K562 (cell line): Measurements from ENCODE around the gene STK32C. TPM values are rescaled to one million over a fixed set of nuclear protein-coding genes. Genes with fewer than 3 reads are reported as not detected.
A peak's percentile ranks its signal among the peaks of the same experiment; 100 is the strongest.

Experiments
- ATAC-seq: fragments of 200-7000 bp; cut with Tn5 transposase; 3 replicates; pipeline ENCODE4 v1.9.1; 2020; ENCODE audit warnings: moderate library complexity
- BruUV-seq: library from RNA; stranded (reverse); fragments of 400-500 nt; replicated peaks from 2 replicates; lab custom pipeline; 2021; lab: Mats Ljungman, UMichigan
- CTCF ChIA-PET: fragments of 300-600 bp; formaldehyde crosslinking; extraction: SDS; loops from one replicate; lab custom pipeline; 2021; ENCODE audit warnings: low intra/inter-chr PET ratio; lab: Yijun Ruan, JAX
- POLR2A ChIA-PET: fragments of 300-600, 350-650 bp; sonication (Branson Sonifier 250); formaldehyde crosslinking; extraction: SDS; loops from one replicate; lab custom pipeline; 2021; ENCODE audit warnings: antibody characterized with exemption, inconsistent platforms; lab: Yijun Ruan, JAX
- DNase-seq, 4 experiments: peaks; one replicate each; pipeline versions ENCODE4 v3.0.0 to v3.0.0-alpha.2; 2011 to 2018; ENCODE audit warnings: low spot score in 3 of 4, mixed read lengths in 3 of 4; ENCODE audit errors: extremely low read depth in 1 of 4
- FAIRE-seq: peaks from 2 replicates; lab custom pipeline; 2011; peaks lifted over from hg19 to GRCh38; lab: Jason Lieb, UNC
- H2AFZ ChIP-seq: 2 replicates; pipeline ENCODE4 v1.6.0; 2011; ENCODE audit warnings: low read depth, low read length, control low read depth, inconsistent platforms
- H3K27ac ChIP-seq: fragments of 200-600 bp; 3 replicates; pipeline ENCODE4 v1.8.0; 2011; ENCODE audit warnings: low read depth, mild to moderate bottlenecking, control low read depth, inconsistent platforms, low read length, moderate library complexity, mixed read lengths; ENCODE audit errors: extremely low read depth
- H3K27me3 ChIP-seq, 2 experiments: fragments of 300-600 bp in 1 of 2; 2 replicates in 1 of 2; 3 replicates in 1 of 2; pipeline versions ENCODE4 v1.6.0 to v1.8.0; 2011; ENCODE audit warnings: inconsistent platforms in 2 of 2, low read length in 2 of 2, mild to moderate bottlenecking in 1 of 2, mixed read lengths in 1 of 2, moderate library complexity in 1 of 2; ENCODE audit not compliant: control insufficient read depth in 2 of 2, insufficient read depth in 2 of 2
- H3K36me3 ChIP-seq: fragments of 300-600 bp; 3 replicates; pipeline ENCODE4 v1.8.0; 2011; ENCODE audit warnings: mild to moderate bottlenecking, low read length, inconsistent platforms; ENCODE audit not compliant: control insufficient read depth, insufficient read depth
- H3K4me1 ChIP-seq, 2 experiments: fragments of 200-600 bp in 1 of 2; replicated peaks in 1 of 2; 2 replicates in 1 of 2; 3 replicates in 1 of 2; pipeline versions ENCODE4 v1.5.1 to v1.8.0; 2011; ENCODE audit warnings: inconsistent platforms in 2 of 2, low read length in 2 of 2, mild to moderate bottlenecking in 1 of 2, mixed read lengths in 1 of 2, moderate library complexity in 1 of 2; ENCODE audit not compliant: control insufficient read depth in 2 of 2, insufficient read depth in 2 of 2
- H3K4me2 ChIP-seq: 2 replicates; pipeline ENCODE4 v1.6.1; 2011; ENCODE audit warnings: low read length, control low read depth, inconsistent platforms, mixed read lengths; ENCODE audit not compliant: insufficient read depth
- H3K4me3 ChIP-seq: fragments of 200-600 bp; sonication (generic), shearing (Covaris generic); 2 replicates; pipeline ENCODE4 v1.5.1; 2016; ENCODE audit warnings: control low read depth, inconsistent platforms
- H3K79me2 ChIP-seq: fragments of 200-600 bp; 3 replicates; pipeline ENCODE4 v1.8.0; 2011; ENCODE audit warnings: low read length, inconsistent platforms; ENCODE audit not compliant: control insufficient read depth, insufficient read depth
- H3K9ac ChIP-seq, 2 experiments: 2 replicates each; pipeline versions ENCODE4 v1.6.0 to v1.6.1; 2011; ENCODE audit warnings: low read depth in 2 of 2, low read length in 2 of 2, control low read depth in 1 of 2, inconsistent platforms in 1 of 2, mild to moderate bottlenecking in 1 of 2, mixed read lengths in 1 of 2; ENCODE audit not compliant: insufficient read depth in 1 of 2
- H3K9me1 ChIP-seq: one replicate; pipeline ENCODE4 v1.6.0; 2011; ENCODE audit warnings: inconsistent platforms, mild to moderate bottlenecking, low read length, moderate library complexity; ENCODE audit not compliant: control insufficient read depth, insufficient read depth
- H3K9me3 ChIP-seq: replicated peaks from 2 replicates; pipeline ENCODE4 v1.5.1; 2011; ENCODE audit warnings: low read depth, low read length, inconsistent platforms; ENCODE audit not compliant: control insufficient read depth, insufficient read depth
- H4K20me1 ChIP-seq: replicated peaks from 2 replicates; pipeline ENCODE4 v1.6.1; 2011; ENCODE audit warnings: low read length, inconsistent platforms, mixed read lengths; ENCODE audit not compliant: control insufficient read depth, insufficient read depth
- ESRRA ChIP-seq: fragments of 450-650 bp; IDR thresholded peaks from 2 replicates; pipeline ENCODE4 v1.6.1; 2014; ENCODE audit warnings: low read depth, mild to moderate bottlenecking, moderate library complexity, borderline replicate concordance
- HNRNPH1 ChIP-seq: fragments of 200-400 bp; formaldehyde crosslinking; optimal IDR thresholded peaks from 2 replicates; pipeline ENCODE3; 2017; ENCODE audit warnings: low read depth, mild to moderate bottlenecking, low read length, moderate library complexity
- KDM2B ChIP-seq: fragments of 250-450 bp; sonication (Bioruptor Pico); IDR thresholded peaks from 2 replicates; pipeline ENCODE4 v1.8.0; 2021; ENCODE audit warnings: mild to moderate bottlenecking, moderate library complexity
- MAX ChIP-seq: sonication (generic); formaldehyde crosslinking; IDR thresholded peaks from 2 replicates; pipeline ENCODE4 v1.9.0; 2022; ENCODE audit warnings: mild to moderate bottlenecking, missing genetic modification reagents
- NEUROD1 ChIP-seq: fragments of 150-350 bp; IDR thresholded peaks from 2 replicates; pipeline ENCODE4 v1.6.1; 2014; ENCODE audit warnings: borderline replicate concordance, low read length, low read depth; ENCODE audit not compliant: partially characterized antibody
- TRIM28 ChIP-seq: fragments of 450-650 bp; IDR thresholded peaks from 2 replicates; pipeline ENCODE4 v1.6.1; 2017
- ZNF263 ChIP-seq: sonication (generic); formaldehyde crosslinking; IDR thresholded peaks from 2 replicates; pipeline ENCODE4 v1.8.0; 2022; ENCODE audit warnings: mild to moderate bottlenecking, missing genetic modification reagents, borderline replicate concordance
- ZNF717 ChIP-seq: fragments of 250-450 bp; sonication (Bioruptor Pico); IDR thresholded peaks from 2 replicates; pipeline ENCODE4 v1.5.0; 2021
- ZSCAN29 ChIP-seq: fragments of 450-650 bp; IDR thresholded peaks from 2 replicates; pipeline ENCODE4 v1.6.1; 2017
- WGBS: fragments of 100-300 bp; shearing (Covaris generic); methylation state at CpG from one replicate; pipeline ENCODE4 v1.1.6; 2016; ENCODE audit warnings: low coverage, mixed read lengths; ENCODE audit not compliant: insufficient coverage; ENCODE audit errors: missing lambda C conversion rate; 5-methylcytosine and 5-hydroxymethylcytosine counted together
- in situ Hi-C: fragments of 300-500 bp; cut with MboI; formaldehyde crosslinking; loops from 4 replicates; pipeline ENCODE4 v1.15.0; 2018; ENCODE audit warnings: inconsistent platforms, mixed read lengths
- intact Hi-C: fragments of 100-400 bp; cut with micrococcal nuclease; formaldehyde crosslinking; loops from 2 replicates; pipeline ENCODE4 v1.14.2; 2022
- polyA plus RNA-seq, 8 experiments: library from polyadenylated mRNA; depleted of rRNA in 4 of 8; stranded (reverse) in 5 of 8; unstranded in 3 of 8; fragments of >200 nt; fragmentation: Nextera tagmentation in 2 of 8; fragmentation: Illumina TruSeq in 1 of 8; extraction: Ambion mirVana in 2 of 8; extraction: Trizol in 1 of 8; gene quantifications; 2 replicates each; pipeline versions ENCODE4 v1.2.1 to v1.2.3, GENCODE V29; 2011 to 2014; ENCODE audit warnings: inconsistent platforms in 1 of 8, missing spikeins in 1 of 8
- total RNA-seq, 7 experiments: library from RNA; depleted of rRNA in 6 of 7; stranded (reverse); fragments of >200 nt in 6 of 7; fragmentation: Illumina TruSeq in 2 of 7; extraction: Trizol in 2 of 7; gene quantifications; 2 replicates each; pipeline versions ENCODE4 v1.2.1 to v1.2.3, GENCODE V29; 2011 to 2021; ENCODE audit warnings: low replicate concordance in 1 of 7
- TF ChIP-seq, protein P1 (sequence below), 2 experiments: IDR thresholded peaks; 2 replicates each; pipeline ENCODE4 v1.6.1; 2012; ENCODE audit warnings: improper control_type of control experiment in 2 of 2, low read depth in 2 of 2, low read length in 2 of 2, borderline replicate concordance in 1 of 2

STK32C gene
- total and polyA plus RNA-seq, 9 of the 15 experiments (the other 6 are each of a cell fraction or from before 2014, with no cell fraction given), result 1.5 to 20.9 (median 6.5) TPM

DNA sequence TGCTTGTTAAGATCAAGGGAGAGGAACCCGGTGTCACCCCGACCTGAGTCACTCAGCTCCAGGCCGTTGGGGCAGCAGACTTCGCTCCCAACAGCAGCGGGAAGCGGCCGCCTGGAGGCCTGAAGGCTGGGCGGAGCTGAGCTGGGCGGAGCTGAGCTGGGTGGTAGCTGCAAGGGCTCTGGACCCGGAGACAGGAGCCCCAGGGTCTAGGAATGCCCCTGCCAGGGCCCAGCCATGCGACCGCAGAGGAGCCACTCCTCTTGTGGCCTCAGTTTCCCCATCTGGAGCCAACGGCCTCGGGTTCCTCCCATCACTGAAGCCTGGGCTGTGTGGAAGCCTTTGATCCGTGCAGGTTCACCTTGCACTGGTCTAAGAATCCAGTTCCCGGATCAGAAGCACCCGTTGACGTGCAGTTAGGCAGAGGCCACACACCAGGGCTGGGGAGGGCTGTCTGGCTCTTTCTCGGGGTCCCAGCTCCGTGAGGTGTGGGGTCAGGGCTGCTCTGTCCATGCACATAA is 142.9 kb downstream of the STK32C start:
- H3K4me2 ChIP-seq, result no peak overlapping the region
- CTCF ChIA-PET, result no interaction called here

More for the DNA sequence above, 142.9 kb downstream of the STK32C start:
- 5% methylated on average over 13 of the region's 20 CpGs for WGBS
- Histone ChIP-seq H2AFZ (no peak overlapping the region), H3K9ac (no peak overlapping the region), H3K4me3 (no peak overlapping the region), H3K9me1 (no peaks in the 10 kb centered on the region)
- DNase-seq, result peak in 3 of 4 experiments; percentile 14 to 16 (median 14)
- intact Hi-C loops, result no loop called here
- POLR2A ChIA-PET, result no interaction called here
- TF ChIP-seq, protein P1, sequence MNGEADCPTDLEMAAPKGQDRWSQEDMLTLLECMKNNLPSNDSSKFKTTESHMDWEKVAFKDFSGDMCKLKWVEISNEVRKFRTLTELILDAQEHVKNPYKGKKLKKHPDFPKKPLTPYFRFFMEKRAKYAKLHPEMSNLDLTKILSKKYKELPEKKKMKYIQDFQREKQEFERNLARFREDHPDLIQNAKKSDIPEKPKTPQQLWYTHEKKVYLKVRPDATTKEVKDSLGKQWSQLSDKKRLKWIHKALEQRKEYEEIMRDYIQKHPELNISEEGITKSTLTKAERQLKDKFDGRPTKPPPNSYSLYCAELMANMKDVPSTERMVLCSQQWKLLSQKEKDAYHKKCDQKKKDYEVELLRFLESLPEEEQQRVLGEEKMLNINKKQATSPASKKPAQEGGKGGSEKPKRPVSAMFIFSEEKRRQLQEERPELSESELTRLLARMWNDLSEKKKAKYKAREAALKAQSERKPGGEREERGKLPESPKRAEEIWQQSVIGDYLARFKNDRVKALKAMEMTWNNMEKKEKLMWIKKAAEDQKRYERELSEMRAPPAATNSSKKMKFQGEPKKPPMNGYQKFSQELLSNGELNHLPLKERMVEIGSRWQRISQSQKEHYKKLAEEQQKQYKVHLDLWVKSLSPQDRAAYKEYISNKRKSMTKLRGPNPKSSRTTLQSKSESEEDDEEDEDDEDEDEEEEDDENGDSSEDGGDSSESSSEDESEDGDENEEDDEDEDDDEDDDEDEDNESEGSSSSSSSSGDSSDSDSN (IDR thresholded peaks at IDR 0.05; ENCODE audit: borderline replicate concordance in 1 of 2, low read depth in 2 of 2, low read length in 2 of 2), result 0 out of 4 replicates have a peak, but pooled peaks of 1 of the 2 experiments have one; percentile 39
- TF ChIP-seq ZNF263 (CRISPR knock-in tag) (peak; percentile 52; the same call in 1 of the 2 replicates), TRIM28 (no peak), ESRRA (no peak), ZSCAN29 (no peak), ZNF717 (CRISPR knock-in tag) (no peak), MAX (CRISPR knock-in tag) (no peak), KDM2B (no peak), NEUROD1 (no peak), HNRNPH1 (no peak)
- TF ChIP-seq, all 486 proteins: peak for 2
- no peak overlapping the region for H3K27ac ChIP-seq
- H3K4me1 ChIP-seq, result peaks cover 0 to 19% of the 10 kb centered on the region in 2 experiments; a peak in 3 of 5 replicates
- peaks cover 2 to 39% of the 10 kb centered on the region in 2 experiments; a peak in 4 of 5 replicates for H3K27me3 ChIP-seq
- no peaks in the 10 kb centered on the region for H3K36me3 ChIP-seq
- peaks cover 5% of the 10 kb centered on the region; the same call in 1 of the 2 replicates for H4K20me1 ChIP-seq
- BruUV-seq, result no TSS peak
- H3K79me2 ChIP-seq, result no peaks in the 10 kb centered on the region
- ATAC-seq, result peak; percentile 69
- H3K9me3 ChIP-seq, result no peaks in the 10 kb centered on the region
- in situ Hi-C loops, result no loop called here
- FAIRE-seq, result no peak
